ENCODE data around the gene RNF212.

GRCh38 chr4:1084796-1085403, 28.5 kb downstream of the RNF212 start:
- TF ChIP-seq POLR2A (IDR thresholded peaks at IDR 0.05): no peak
- TF ChIP-seq, protein P1, sequence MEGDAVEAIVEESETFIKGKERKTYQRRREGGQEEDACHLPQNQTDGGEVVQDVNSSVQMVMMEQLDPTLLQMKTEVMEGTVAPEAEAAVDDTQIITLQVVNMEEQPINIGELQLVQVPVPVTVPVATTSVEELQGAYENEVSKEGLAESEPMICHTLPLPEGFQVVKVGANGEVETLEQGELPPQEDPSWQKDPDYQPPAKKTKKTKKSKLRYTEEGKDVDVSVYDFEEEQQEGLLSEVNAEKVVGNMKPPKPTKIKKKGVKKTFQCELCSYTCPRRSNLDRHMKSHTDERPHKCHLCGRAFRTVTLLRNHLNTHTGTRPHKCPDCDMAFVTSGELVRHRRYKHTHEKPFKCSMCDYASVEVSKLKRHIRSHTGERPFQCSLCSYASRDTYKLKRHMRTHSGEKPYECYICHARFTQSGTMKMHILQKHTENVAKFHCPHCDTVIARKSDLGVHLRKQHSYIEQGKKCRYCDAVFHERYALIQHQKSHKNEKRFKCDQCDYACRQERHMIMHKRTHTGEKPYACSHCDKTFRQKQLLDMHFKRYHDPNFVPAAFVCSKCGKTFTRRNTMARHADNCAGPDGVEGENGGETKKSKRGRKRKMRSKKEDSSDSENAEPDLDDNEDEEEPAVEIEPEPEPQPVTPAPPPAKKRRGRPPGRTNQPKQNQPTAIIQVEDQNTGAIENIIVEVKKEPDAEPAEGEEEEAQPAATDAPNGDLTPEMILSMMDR (IDR thresholded peaks at IDR 0.05): no peak
